SK-N-SH (cell line): ENCODE results near the gene C19orf47.

Experiments
- CTCF ChIP-seq: fragments of 200-600 bp; sonication (generic); IDR thresholded peaks from 2 replicates; pipeline ENCODE4 v1.6.1; 2017; ENCODE audit warnings: antibody characterized with exemption, mild to moderate bottlenecking, moderate library complexity
- EP300 ChIP-seq, 2 experiments: IDR thresholded peaks; 2 replicates each; pipeline versions ENCODE4 v1.4.0 to v1.6.1; 2012; ENCODE audit warnings: borderline replicate concordance in 1 of 2, low read depth in 1 of 2, low read length in 1 of 2
- FOXJ3 ChIP-seq: sonication (generic); formaldehyde crosslinking; IDR thresholded peaks from 2 replicates; pipeline ENCODE4 v1.5.1; 2020; ENCODE audit warnings: mild to moderate bottlenecking, missing genetic modification reagents
- GABPA ChIP-seq: IDR thresholded peaks from 2 replicates; pipeline ENCODE4 v1.4.0; 2012; ENCODE audit warnings: low read depth, mild to moderate bottlenecking
- JUND ChIP-seq: IDR thresholded peaks from 2 replicates; pipeline ENCODE4 v1.4.0; 2012
- MXI1 ChIP-seq: IDR thresholded peaks from 2 replicates; pipeline ENCODE4 v1.6.1; 2012; ENCODE audit warnings: mild to moderate bottlenecking, low read depth, low read length, improper control_type of control experiment
- POLR2AphosphoS5 ChIP-seq: IDR thresholded peaks from 2 replicates; pipeline ENCODE4 v1.6.1; 2012; ENCODE audit warnings: low read depth, low read length
- RAD21 ChIP-seq: IDR thresholded peaks from 2 replicates; pipeline ENCODE4 v1.6.1; 2012; ENCODE audit warnings: mild to moderate bottlenecking, low read length
- RCOR1 ChIP-seq: fragments of 150-350 bp; IDR thresholded peaks from 2 replicates; pipeline ENCODE4 v1.6.1; 2017; ENCODE audit warnings: antibody characterized with exemption, low read length
- REST ChIP-seq: IDR thresholded peaks from 2 replicates; pipeline ENCODE4 v1.6.1; 2012; ENCODE audit warnings: mild to moderate bottlenecking, low read depth, low read length, moderate library complexity
- YY1 ChIP-seq: IDR thresholded peaks from 2 replicates; pipeline ENCODE4 v1.4.0; 2012; ENCODE audit warnings: low read depth, mild to moderate bottlenecking
- TF ChIP-seq, protein P1 (sequence below): IDR thresholded peaks from 2 replicates; pipeline ENCODE4 v1.4.0; 2012; ENCODE audit warnings: low read depth
- TF ChIP-seq, protein P2 (sequence below): IDR thresholded peaks from 2 replicates; pipeline ENCODE4 v1.4.0; 2012; ENCODE audit warnings: low read depth, borderline replicate concordance

DNA sequence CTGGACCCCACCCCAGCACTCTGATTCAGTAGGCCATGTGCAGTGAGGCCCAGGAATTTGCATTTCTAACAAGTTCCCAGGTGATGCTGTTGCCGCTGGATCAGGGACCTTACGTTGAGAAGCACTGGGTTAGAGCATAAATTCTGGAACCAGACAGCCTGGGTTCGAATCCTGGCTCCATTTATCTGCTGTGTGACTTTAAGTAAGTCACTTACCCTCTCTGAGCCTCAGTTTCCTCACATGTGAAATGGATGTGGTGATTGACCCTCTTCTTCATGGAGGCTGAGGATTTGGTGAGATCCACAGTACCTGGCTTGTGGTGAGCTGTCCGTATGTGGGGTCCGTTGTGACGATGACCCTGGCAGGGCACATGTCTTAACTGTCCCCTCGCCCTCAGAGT is 25.9 kb upstream of the C19orf47 start:
- no peak for TF ChIP-seq CTCF
- no peak for TF ChIP-seq GABPA
- TF ChIP-seq RAD21, result no peak
- TF ChIP-seq, protein P1, sequence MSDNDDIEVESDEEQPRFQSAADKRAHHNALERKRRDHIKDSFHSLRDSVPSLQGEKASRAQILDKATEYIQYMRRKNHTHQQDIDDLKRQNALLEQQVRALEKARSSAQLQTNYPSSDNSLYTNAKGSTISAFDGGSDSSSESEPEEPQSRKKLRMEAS, result no peak
- TF ChIP-seq JUND, result no peak
- TF ChIP-seq, protein P2, sequence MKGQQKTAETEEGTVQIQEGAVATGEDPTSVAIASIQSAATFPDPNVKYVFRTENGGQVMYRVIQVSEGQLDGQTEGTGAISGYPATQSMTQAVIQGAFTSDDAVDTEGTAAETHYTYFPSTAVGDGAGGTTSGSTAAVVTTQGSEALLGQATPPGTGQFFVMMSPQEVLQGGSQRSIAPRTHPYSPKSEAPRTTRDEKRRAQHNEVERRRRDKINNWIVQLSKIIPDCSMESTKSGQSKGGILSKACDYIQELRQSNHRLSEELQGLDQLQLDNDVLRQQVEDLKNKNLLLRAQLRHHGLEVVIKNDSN, result no peak
- no peak for TF ChIP-seq EP300 (IDR thresholded peaks at IDR 0.05; ENCODE audit: borderline replicate concordance in 1 of 2, low read depth in 1 of 2, low read length in 1 of 2)
- no peak for TF ChIP-seq FOXJ3 (CRISPR knock-in tag)
- no peak for TF ChIP-seq REST
- no peak for TF ChIP-seq RCOR1
- TF ChIP-seq YY1, result no peak
- TF ChIP-seq POLR2AphosphoS5, result no peak
- no peak for TF ChIP-seq MXI1
